Thoracic aorta (tissue), 2 donors: ENCODE measurements around the gene SNRPD3. TPM values are rescaled to one million over a fixed set of nuclear protein-coding genes. Genes with fewer than 3 reads are reported as not detected.

Source experiments
- ATAC-seq: fragments of 150-250 bp; one replicate; pipeline ENCODE4 v1.8.0; 2017; ENCODE audit warnings: low read depth; ENCODE audit not compliant: insufficient number of reproducible peaks, low FRiP score
- DNase-seq: peaks from one replicate; pipeline ENCODE4 v3.0.0-alpha.2; 2020; ENCODE audit warnings: low spot score
- H3K27ac ChIP-seq, 2 donors: fragments of 200-600 bp; sonication (generic); 1 replicate in 1 of 2; 2 replicates in 1 of 2; pipeline ENCODE4 v1.5.1; 2016; ENCODE audit warnings: mild to moderate bottlenecking in 2 of 2, moderate library complexity in 2 of 2
- H3K27me3 ChIP-seq: fragments of 200-600 bp; sonication (generic); replicated peaks from 2 replicates; pipeline ENCODE4 v1.6.0; 2016; ENCODE audit warnings: mild to moderate bottlenecking; ENCODE audit not compliant: insufficient read depth
- H3K36me3 ChIP-seq: fragments of 200-600 bp; sonication (generic); one replicate; pipeline ENCODE4 v1.5.1; 2016
- H3K4me1 ChIP-seq, 2 donors: fragments of 200-600 bp; sonication (generic); 1 replicate in 1 of 2; 2 replicates in 1 of 2; pipeline versions ENCODE4 v1.5.1 to v1.6.0; 2016; ENCODE audit warnings: low read depth in 2 of 2, mild to moderate bottlenecking in 1 of 2; ENCODE audit not compliant: control insufficient read depth in 1 of 2
- H3K4me3 ChIP-seq: fragments of 200-600 bp; sonication (generic); 2 replicates; pipeline ENCODE4 v1.5.1; 2016; ENCODE audit warnings: mild to moderate bottlenecking
- H3K9me3 ChIP-seq: fragments of 200-600 bp; sonication (generic); 2 replicates; pipeline ENCODE4 v1.5.1; 2016
- total RNA-seq, 2 donors: library from RNA; depleted of rRNA; stranded (reverse); fragments of >200 nt; gene quantifications; one replicate each; pipeline versions ENCODE4 v1.1.0 to v1.2.3, GENCODE V29; 2016
- TF ChIP-seq, protein P1 (sequence below): fragments of 200-600 bp; sonication (generic); IDR thresholded peaks from one replicate; pipeline ENCODE4 v1.5.1; 2019; ENCODE audit warnings: antibody characterized with exemption

The SNRPD3 gene
- total RNA-seq, 2 donors from 2014 or later: 98.0 to 153 TPM

DNA sequence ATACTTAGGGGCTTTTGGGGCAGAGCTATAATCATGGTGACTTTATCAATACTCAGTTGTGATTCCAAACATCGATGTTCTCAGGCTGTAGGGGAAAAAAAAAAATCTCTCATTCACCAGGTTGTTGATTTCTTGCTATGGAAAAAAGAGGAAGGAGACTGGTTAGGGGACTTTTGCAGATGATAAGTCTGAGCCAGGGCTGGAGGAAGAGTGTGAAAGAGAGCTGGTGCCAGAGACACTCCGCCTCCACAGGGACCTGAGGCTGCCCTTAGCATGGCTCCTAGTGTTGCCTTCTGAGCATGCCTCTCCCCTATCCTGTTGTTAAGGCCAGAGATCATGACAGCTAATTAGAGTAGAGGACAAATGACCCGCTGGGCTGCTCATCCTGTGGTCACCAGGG is 43.8 kb upstream of the SNRPD3 start:
- Histone ChIP-seq H3K4me1 (peaks cover 9 to 24% of the 10 kb centered on the region in 2 donors), H3K27ac (no peak overlapping the region), H3K36me3 (no peaks in the 10 kb centered on the region), H3K27me3 (no peaks in the 10 kb centered on the region), H3K4me3 (no peak overlapping the region), H3K9me3 (no peaks in the 10 kb centered on the region)
- TF ChIP-seq, protein P1, sequence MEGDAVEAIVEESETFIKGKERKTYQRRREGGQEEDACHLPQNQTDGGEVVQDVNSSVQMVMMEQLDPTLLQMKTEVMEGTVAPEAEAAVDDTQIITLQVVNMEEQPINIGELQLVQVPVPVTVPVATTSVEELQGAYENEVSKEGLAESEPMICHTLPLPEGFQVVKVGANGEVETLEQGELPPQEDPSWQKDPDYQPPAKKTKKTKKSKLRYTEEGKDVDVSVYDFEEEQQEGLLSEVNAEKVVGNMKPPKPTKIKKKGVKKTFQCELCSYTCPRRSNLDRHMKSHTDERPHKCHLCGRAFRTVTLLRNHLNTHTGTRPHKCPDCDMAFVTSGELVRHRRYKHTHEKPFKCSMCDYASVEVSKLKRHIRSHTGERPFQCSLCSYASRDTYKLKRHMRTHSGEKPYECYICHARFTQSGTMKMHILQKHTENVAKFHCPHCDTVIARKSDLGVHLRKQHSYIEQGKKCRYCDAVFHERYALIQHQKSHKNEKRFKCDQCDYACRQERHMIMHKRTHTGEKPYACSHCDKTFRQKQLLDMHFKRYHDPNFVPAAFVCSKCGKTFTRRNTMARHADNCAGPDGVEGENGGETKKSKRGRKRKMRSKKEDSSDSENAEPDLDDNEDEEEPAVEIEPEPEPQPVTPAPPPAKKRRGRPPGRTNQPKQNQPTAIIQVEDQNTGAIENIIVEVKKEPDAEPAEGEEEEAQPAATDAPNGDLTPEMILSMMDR: no peak
- DNase-seq (no peak), ATAC-seq (no peak)

GRCh38 chr22:24513378-24514240 is 42.2 kb upstream of the SNRPD3 start:
- DNase-seq (no peak), ATAC-seq (no peak)
- no peaks in the 10 kb centered on the region for H3K9me3 ChIP-seq
- TF ChIP-seq, protein P1: no peak
- H3K36me3 ChIP-seq: no peaks in the 10 kb centered on the region
- no peak overlapping the region for H3K27ac ChIP-seq
- no peak overlapping the region for H3K4me3 ChIP-seq
- H3K4me1 ChIP-seq: peaks cover 9 to 24% of the 10 kb centered on the region in 2 donors
- no peaks in the 10 kb centered on the region for H3K27me3 ChIP-seq

DNA sequence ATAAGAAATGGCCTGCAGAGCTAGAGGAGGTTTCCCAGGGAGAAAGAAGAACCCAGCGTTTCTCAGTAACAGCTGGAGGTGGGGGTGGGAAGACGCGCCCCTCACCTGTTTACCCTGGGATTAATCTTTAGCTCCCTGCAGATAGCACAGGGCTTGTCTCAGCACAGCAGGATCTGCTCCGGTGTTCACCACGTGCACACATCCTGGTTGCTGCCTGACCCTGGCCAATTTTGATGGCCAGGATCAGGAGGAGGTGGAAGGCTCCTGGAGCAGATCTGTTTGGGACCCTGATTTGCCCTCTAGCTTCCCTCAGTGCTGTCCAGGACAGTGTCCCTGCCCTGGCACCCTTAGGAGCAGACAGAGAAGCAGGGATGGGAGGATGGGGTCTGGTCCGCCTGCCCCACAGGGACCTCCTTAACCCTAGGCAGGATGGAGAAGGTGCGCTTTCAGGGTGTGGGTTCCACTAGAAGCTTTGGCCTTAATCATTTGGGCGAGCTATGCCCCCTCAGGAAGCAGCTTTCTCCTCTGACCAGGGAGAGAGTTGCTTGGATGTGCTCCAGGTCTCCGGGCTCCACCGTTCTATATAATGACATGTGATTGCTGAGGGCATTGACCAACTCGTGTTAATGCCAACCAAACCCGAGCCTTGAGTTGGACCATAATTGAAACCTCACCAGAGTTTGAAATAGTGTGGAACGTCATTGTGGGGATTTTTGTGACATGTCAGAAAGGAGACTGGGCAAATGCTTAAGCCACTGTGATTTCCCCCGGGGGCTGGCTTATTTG is 41.4 kb upstream of the SNRPD3 start:
- Histone ChIP-seq H3K27ac (no peak overlapping the region), H3K27me3 (no peaks in the 10 kb centered on the region), H3K4me1 (peaks cover 9 to 24% of the 10 kb centered on the region in 2 donors), H3K4me3 (no peak overlapping the region), H3K9me3 (no peaks in the 10 kb centered on the region), H3K36me3 (no peaks in the 10 kb centered on the region)
- no peak for ATAC-seq
- no peak for DNase-seq
- TF ChIP-seq, protein P1: no peak

DNA sequence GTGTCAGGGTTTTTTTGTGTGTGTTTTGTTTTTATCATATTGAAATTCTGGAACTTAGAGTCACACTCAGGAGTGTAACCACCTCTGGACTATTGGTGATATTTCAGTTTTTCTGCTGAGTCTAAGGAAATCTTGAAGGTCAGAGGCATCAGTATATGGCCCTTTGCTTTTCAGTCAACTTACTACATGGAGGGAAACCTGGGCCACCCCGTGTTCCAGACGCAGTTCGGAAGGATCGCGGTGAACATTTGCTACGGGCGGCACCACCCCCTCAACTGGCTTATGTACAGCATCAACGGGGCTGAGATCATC is 40.8 kb upstream of the SNRPD3 start:
- Histone ChIP-seq H3K4me3 (no peak overlapping the region), H3K4me1 (peaks cover 9 to 24% of the 10 kb centered on the region in 2 donors), H3K36me3 (no peaks in the 10 kb centered on the region), H3K27me3 (no peaks in the 10 kb centered on the region), H3K27ac (no peak overlapping the region), H3K9me3 (no peaks in the 10 kb centered on the region)
- TF ChIP-seq, protein P1: no peak
- ATAC-seq (no peak), DNase-seq (no peak)

GRCh38 chr22:24516301-24516737 is 39.5 kb upstream of the SNRPD3 start:
- H3K27me3 ChIP-seq: no peaks in the 10 kb centered on the region
- TF ChIP-seq, protein P1: no peak
- ATAC-seq (no peak), DNase-seq (no peak)
- peaks cover 4 to 13% of the 10 kb centered on the region in 2 donors for H3K4me1 ChIP-seq
- no peaks in the 10 kb centered on the region for H3K9me3 ChIP-seq
- H3K4me3 ChIP-seq: peak overlapping the region; percentile 26
- no peak overlapping the region for H3K27ac ChIP-seq
- no peaks in the 10 kb centered on the region for H3K36me3 ChIP-seq
